ENCODE data around the gene ARHGAP19.

The ARHGAP19 gene

GRCh38 chr10:97207131-97207530 is 85.3 kb downstream of the ARHGAP19 start:
- no peak for ATAC-seq
- TF ChIP-seq ZFP3 (CRISPR knock-in tag; IDR thresholded peaks at IDR 0.05): no peak
- TF ChIP-seq PATZ1 (CRISPR knock-in tag; IDR thresholded peaks at IDR 0.05; ENCODE audit: borderline replicate concordance): no peak
- no peak for TF ChIP-seq ZNF70 (CRISPR knock-in tag; IDR thresholded peaks at IDR 0.05)
- no peak for TF ChIP-seq CREB5 (CRISPR knock-in tag; IDR thresholded peaks at IDR 0.05; ENCODE audit: low read depth)
- TF ChIP-seq GLIS3 (CRISPR knock-in tag; IDR thresholded peaks at IDR 0.05): no peak
- TF ChIP-seq OSR1 (CRISPR knock-in tag; IDR thresholded peaks at IDR 0.05): no peak
- TF ChIP-seq ARNTL (CRISPR knock-in tag; IDR thresholded peaks at IDR 0.05; ENCODE audit: borderline replicate concordance, low read depth): no peak

GRCh38 chr10:97204826-97205679 is 87.4 kb downstream of the ARHGAP19 start:
- TF ChIP-seq POU6F1 (CRISPR knock-in tag; IDR thresholded peaks at IDR 0.05; ENCODE audit: borderline replicate concordance, low read depth) (no peak), ZNF8 (CRISPR knock-in tag; IDR thresholded peaks at IDR 0.05) (no peak), ZFP30 (CRISPR knock-in tag; IDR thresholded peaks at IDR 0.05) (no peak), PPARA (CRISPR knock-in tag; IDR thresholded peaks at IDR 0.05; ENCODE audit: borderline replicate concordance) (no peak), OSR1 (CRISPR knock-in tag; IDR thresholded peaks at IDR 0.05) (no peak), ARNTL (CRISPR knock-in tag; IDR thresholded peaks at IDR 0.05; ENCODE audit: borderline replicate concordance, low read depth) (no peak), PATZ1 (CRISPR knock-in tag; IDR thresholded peaks at IDR 0.05; ENCODE audit: borderline replicate concordance) (no peak), TCF4 (CRISPR knock-in tag; IDR thresholded peaks at IDR 0.05; ENCODE audit: borderline replicate concordance) (no peak), SNAI2 (CRISPR knock-in tag; IDR thresholded peaks at IDR 0.05) (no peak), TSHZ2 (CRISPR knock-in tag; IDR thresholded peaks at IDR 0.05) (no peak), ZNF565 (CRISPR knock-in tag; conservative IDR thresholded peaks at IDR 0.05; ENCODE audit: low read depth) (no peak), BACH2 (CRISPR knock-in tag; IDR thresholded peaks at IDR 0.05; ENCODE audit: borderline replicate concordance) (no peak), GLIS3 (CRISPR knock-in tag; IDR thresholded peaks at IDR 0.05) (no peak), TOX (CRISPR knock-in tag; IDR thresholded peaks at IDR 0.05; ENCODE audit: borderline replicate concordance) (no peak), ESRRG (CRISPR knock-in tag; IDR thresholded peaks at IDR 0.05) (no peak), CSRNP3 (CRISPR knock-in tag; IDR thresholded peaks at IDR 0.05) (no peak), CREB5 (CRISPR knock-in tag; IDR thresholded peaks at IDR 0.05; ENCODE audit: low read depth) (no peak), RARB (CRISPR knock-in tag; IDR thresholded peaks at IDR 0.05) (no peak), ZC3H10 (CRISPR knock-in tag; IDR thresholded peaks at IDR 0.05) (no peak)
- ATAC-seq: no peak
